SH-SY5Y (cell line): Measurements from ENCODE around the gene PGM1.

Source experiments
- GATA2 ChIP-seq: IDR thresholded peaks from 2 replicates; pipeline ENCODE4 v1.6.1; 2011; ENCODE audit warnings: mild to moderate bottlenecking, low read depth, low read length
- GATA3 ChIP-seq: IDR thresholded peaks from 2 replicates; pipeline ENCODE4 v1.6.1; 2011; ENCODE audit warnings: low read depth, mild to moderate bottlenecking, low read length, moderate library complexity

DNA sequence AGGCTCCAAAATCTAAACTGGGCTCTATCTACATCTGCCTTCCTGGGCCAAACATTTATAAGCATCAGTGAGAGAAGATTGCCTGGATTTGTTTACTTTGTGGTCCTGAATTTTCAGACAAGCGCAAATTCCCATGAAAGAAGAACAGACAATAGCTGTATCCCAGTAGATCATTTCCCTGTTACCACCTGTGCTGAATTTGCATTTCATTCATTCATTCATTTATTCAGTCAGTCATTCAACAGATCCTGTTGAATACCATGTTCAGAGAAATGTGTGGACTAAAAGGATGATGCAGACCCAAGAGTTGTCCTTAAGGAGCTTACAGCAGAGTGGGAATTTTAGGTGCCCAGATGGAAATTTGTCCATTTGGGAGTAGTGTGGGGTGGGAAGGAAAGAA lies 2.2 kb downstream of the PGM1 start:
- TF ChIP-seq GATA3 (no peak), GATA2 (no peak)
